HepG2 (cell line): Measurements from ENCODE around the gene MXRA8. TPM values are rescaled to one million over a fixed set of nuclear protein-coding genes. Genes with fewer than 3 reads are reported as not detected.
A peak's percentile ranks its signal among the peaks of the same experiment; 100 is the strongest.

ENCODE experiments used
- ARHGAP35 ChIP-seq: sonication (generic); formaldehyde crosslinking; IDR thresholded peaks from 2 replicates; pipeline ENCODE4 v1.9.0; 2022; ENCODE audit warnings: mild to moderate bottlenecking, inconsistent platforms, moderate library complexity, missing genetic modification reagents, borderline replicate concordance
- CAMTA2 ChIP-seq: sonication (generic); formaldehyde crosslinking; IDR thresholded peaks from 2 replicates; pipeline ENCODE4 v1.4.0; 2020; ENCODE audit warnings: mild to moderate bottlenecking, missing genetic modification reagents, borderline replicate concordance
- CREB1 ChIP-seq, 2 experiments: fragments of 450-650 bp in 1 of 2; IDR thresholded peaks; 2 replicates each; pipeline ENCODE4 v1.6.1; 2016 to 2017; ENCODE audit warnings: control low read depth in 1 of 2, mild to moderate bottlenecking in 1 of 2, missing compliant biosample characterization in 1 of 2, missing genetic modification characterization in 1 of 2
- FOXA1 ChIP-seq, 2 experiments: fragments of 450-650 bp in 1 of 2; sonication (generic) in 1 of 2; formaldehyde crosslinking in 1 of 2; IDR thresholded peaks; 2 replicates each; pipeline versions ENCODE4 v1.4.0 to v1.6.1; 2016 to 2020; ENCODE audit warnings: missing genetic modification reagents in 1 of 2
- GATAD1 ChIP-seq: IDR thresholded peaks from 2 replicates; pipeline ENCODE4 v1.6.1; 2016; ENCODE audit warnings: missing genetic modification reagents, missing compliant biosample characterization
- HNF4A ChIP-seq: sonication (generic); formaldehyde crosslinking; IDR thresholded peaks from 2 replicates; pipeline ENCODE4 v1.4.0; 2020; ENCODE audit warnings: missing genetic modification reagents
- KAT2B ChIP-seq: fragments of 150-350 bp; IDR thresholded peaks from 2 replicates; pipeline ENCODE4 v1.6.1; 2014; ENCODE audit warnings: low read depth, low read length, borderline replicate concordance
- KDM1A ChIP-seq: IDR thresholded peaks from 2 replicates; pipeline ENCODE4 v1.6.1; 2016; ENCODE audit warnings: missing compliant biosample characterization
- KDM3A ChIP-seq: IDR thresholded peaks from 2 replicates; pipeline ENCODE4 v1.6.1; 2018; ENCODE audit warnings: low read depth, missing compliant biosample characterization
- KLF13 ChIP-seq: sonication (generic); formaldehyde crosslinking; IDR thresholded peaks from 2 replicates; pipeline ENCODE4 v1.4.0; 2020; ENCODE audit warnings: mild to moderate bottlenecking, missing genetic modification reagents
- NFKBIZ ChIP-seq: IDR thresholded peaks from 2 replicates; pipeline ENCODE4 v1.6.1; 2018; ENCODE audit warnings: missing genetic modification reagents, missing compliant biosample characterization
- SAP130 ChIP-seq: IDR thresholded peaks from 2 replicates; pipeline ENCODE4 v1.6.1; 2016; ENCODE audit warnings: low read depth
- SP140L ChIP-seq: sonication (generic); formaldehyde crosslinking; IDR thresholded peaks from 2 replicates; pipeline ENCODE4 v1.4.0; 2020; ENCODE audit warnings: missing genetic modification reagents, borderline replicate concordance
- STAG1 ChIP-seq: sonication (generic); formaldehyde crosslinking; IDR thresholded peaks from 2 replicates; pipeline ENCODE4 v1.4.0; 2020; ENCODE audit warnings: missing genetic modification reagents
- TGIF2 ChIP-seq: IDR thresholded peaks from 2 replicates; pipeline ENCODE4 v1.6.1; 2016; ENCODE audit warnings: control low read depth, missing compliant biosample characterization
- ZBTB21 ChIP-seq: sonication (generic); formaldehyde crosslinking; IDR thresholded peaks from 2 replicates; pipeline ENCODE4 v1.4.0; 2020; ENCODE audit warnings: missing genetic modification reagents
- ZBTB38 ChIP-seq: sonication (generic); formaldehyde crosslinking; IDR thresholded peaks from 2 replicates; pipeline ENCODE4 v1.5.1; 2020; ENCODE audit warnings: mild to moderate bottlenecking, missing genetic modification reagents
- ZNF264 ChIP-seq: sonication (generic); formaldehyde crosslinking; IDR thresholded peaks from 2 replicates; pipeline ENCODE4 v1.4.0; 2020; ENCODE audit warnings: missing genetic modification reagents
- ZNF274 ChIP-seq: sonication (generic); formaldehyde crosslinking; IDR thresholded peaks from 2 replicates; pipeline ENCODE4 v1.5.1; 2020; ENCODE audit warnings: mild to moderate bottlenecking, missing genetic modification reagents
- ZNF354B ChIP-seq: sonication (generic); formaldehyde crosslinking; IDR thresholded peaks from 2 replicates; pipeline ENCODE4 v1.8.0; 2022; ENCODE audit warnings: mild to moderate bottlenecking, missing genetic modification reagents
- ZNF572 ChIP-seq: sonication (generic); formaldehyde crosslinking; IDR thresholded peaks from 2 replicates; pipeline ENCODE4 v1.5.1; 2020; ENCODE audit warnings: mild to moderate bottlenecking, missing genetic modification reagents
- ZNF782 ChIP-seq: sonication (generic); formaldehyde crosslinking; IDR thresholded peaks from 2 replicates; pipeline ENCODE4 v1.4.0; 2020; ENCODE audit warnings: missing genetic modification reagents, mild to moderate bottlenecking, borderline replicate concordance
- ZNF792 ChIP-seq: IDR thresholded peaks from 2 replicates; pipeline ENCODE4 v1.6.1; 2016
- ZNF841 ChIP-seq: sonication (generic); formaldehyde crosslinking; IDR thresholded peaks from 2 replicates; pipeline ENCODE4 v1.8.1; 2023; ENCODE audit warnings: missing genetic modification reagents, borderline replicate concordance
- ZSCAN31 ChIP-seq: sonication (generic); formaldehyde crosslinking; IDR thresholded peaks from 2 replicates; pipeline ENCODE4 v1.5.0; 2020; ENCODE audit warnings: low read depth, mild to moderate bottlenecking, missing genetic modification reagents
- polyA plus RNA-seq, 8 experiments: library from polyadenylated mRNA; depleted of rRNA in 3 of 8; stranded (reverse) in 7 of 8; unstranded in 1 of 8; fragments of >200 nt; fragmentation: Illumina TruSeq in 4 of 8; extraction: Trizol in 4 of 8; gene quantifications; 2 replicates each; pipeline versions ENCODE4 v1.2.1 to v1.2.3, GENCODE V29; 2011 to 2016; ENCODE audit warnings: low read depth in 4 of 8, missing spikeins in 1 of 8, mixed read lengths in 1 of 8; ENCODE audit not compliant: insufficient read depth in 1 of 8
- total RNA-seq, 5 experiments: library from RNA; depleted of rRNA; stranded (reverse); fragments of >200 nt; fragmentation: Illumina TruSeq; extraction: Trizol; gene quantifications; 2 replicates each; pipeline ENCODE4 v1.2.3, GENCODE V29; 2016; ENCODE audit warnings: low read depth in 1 of 5
- TF ChIP-seq, protein P1 (sequence below): IDR thresholded peaks from 2 replicates; pipeline ENCODE4 v1.6.1; 2016; ENCODE audit warnings: control low read depth
- TF ChIP-seq, protein P2 (sequence below): sonication (generic); formaldehyde crosslinking; IDR thresholded peaks from 2 replicates; pipeline ENCODE4 v1.5.0; 2020; ENCODE audit warnings: missing genetic modification reagents
- TF ChIP-seq, protein P3 (sequence below): IDR thresholded peaks from 2 replicates; pipeline ENCODE4 v1.6.1; 2016
- TF ChIP-seq, protein P4 (sequence below): sonication (generic); formaldehyde crosslinking; IDR thresholded peaks from 2 replicates; pipeline ENCODE4 v1.4.0; 2020; ENCODE audit warnings: missing genetic modification reagents

Gene MXRA8
- total and polyA plus RNA-seq, 2 of the 13 experiments (the other 11 are each of a cell fraction or from before 2014, with no cell fraction given), result 19.8 to 44.8 TPM

DNA sequence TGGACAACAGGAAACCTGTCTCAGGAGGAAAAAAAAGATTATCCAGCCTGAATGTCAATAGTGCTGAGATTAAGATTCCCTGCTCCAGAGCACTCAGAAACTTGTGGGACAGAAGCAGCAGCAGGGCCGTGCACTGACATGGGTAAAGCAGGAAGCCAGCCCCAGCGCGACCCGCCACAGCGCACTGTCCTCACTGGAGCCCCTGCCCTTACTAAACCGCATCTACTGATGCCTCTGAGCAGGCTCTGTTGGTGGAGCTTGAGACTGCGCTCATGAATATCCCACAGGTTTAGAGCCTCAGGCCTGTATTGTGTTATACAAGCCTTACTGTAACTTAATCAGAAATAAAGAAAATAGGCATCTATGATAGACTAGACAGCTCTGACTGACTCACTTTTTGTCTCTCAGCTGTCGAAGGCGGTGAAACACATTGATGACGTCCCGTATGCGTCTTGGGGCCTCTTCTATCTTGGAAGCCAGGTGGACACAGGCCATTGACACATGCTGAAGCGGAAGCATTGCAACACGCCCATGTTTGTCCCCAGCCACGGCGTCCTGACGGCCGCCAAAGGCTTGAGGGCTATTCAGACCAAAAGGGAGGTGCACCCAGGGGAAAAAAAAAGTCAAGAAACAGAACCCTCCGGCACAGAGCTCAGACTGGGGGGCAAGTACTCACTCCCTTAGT lies 39.6 kb upstream of the MXRA8 start (continued):
- TF ChIP-seq, protein P1, sequence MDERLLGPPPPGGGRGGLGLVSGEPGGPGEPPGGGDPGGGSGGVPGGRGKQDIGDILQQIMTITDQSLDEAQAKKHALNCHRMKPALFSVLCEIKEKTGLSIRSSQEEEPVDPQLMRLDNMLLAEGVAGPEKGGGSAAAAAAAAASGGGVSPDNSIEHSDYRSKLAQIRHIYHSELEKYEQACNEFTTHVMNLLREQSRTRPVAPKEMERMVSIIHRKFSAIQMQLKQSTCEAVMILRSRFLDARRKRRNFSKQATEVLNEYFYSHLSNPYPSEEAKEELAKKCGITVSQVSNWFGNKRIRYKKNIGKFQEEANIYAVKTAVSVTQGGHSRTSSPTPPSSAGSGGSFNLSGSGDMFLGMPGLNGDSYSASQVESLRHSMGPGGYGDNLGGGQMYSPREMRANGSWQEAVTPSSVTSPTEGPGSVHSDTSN, result no peak
- TF ChIP-seq ZNF792 (CRISPR knock-in tag) (no peak), ARHGAP35 (CRISPR knock-in tag) (no peak), CAMTA2 (CRISPR knock-in tag) (no peak), NFKBIZ (CRISPR knock-in tag) (no peak), STAG1 (CRISPR knock-in tag) (no peak), ZNF264 (CRISPR knock-in tag) (no peak), ZBTB21 (CRISPR knock-in tag) (no peak), CREB1 (IDR thresholded peaks at IDR 0.05) (peak; percentile 41; the same call in 1 of the 2 replicates), CREB1 (CRISPR knock-in tag; IDR thresholded peaks at IDR 0.05) (no peak), ZNF274 (0 out of 2 replicates have a peak, but pooled peaks have one; percentile 55), GATAD1 (CRISPR knock-in tag) (peak; percentile 57; the same call in 1 of the 2 replicates), FOXA1 (IDR thresholded peaks at IDR 0.05) (no peak), FOXA1 (CRISPR knock-in tag; IDR thresholded peaks at IDR 0.05) (0 out of 2 replicates have a peak, but pooled peaks have one; percentile 21), KAT2B (no peak), ZNF572 (CRISPR knock-in tag) (no peak), KDM1A (CRISPR knock-in tag) (no peak; the same call in 1 of the 2 replicates), ZBTB38 (CRISPR knock-in tag) (0 out of 2 replicates have a peak, but pooled peaks have one; percentile 35), ZSCAN31 (CRISPR knock-in tag) (no peak), HNF4A (CRISPR knock-in tag) (no peak), KLF13 (CRISPR knock-in tag) (no peak), ZNF354B (CRISPR knock-in tag) (no peak), ZNF782 (no peak), TGIF2 (CRISPR knock-in tag) (0 out of 2 replicates have a peak, but pooled peaks have one; percentile 22), SP140L (CRISPR knock-in tag) (no peak), ZNF841 (CRISPR knock-in tag) (no peak), SAP130 (CRISPR knock-in tag) (peak; percentile 69), KDM3A (no peak)
- TF ChIP-seq, protein P2, sequence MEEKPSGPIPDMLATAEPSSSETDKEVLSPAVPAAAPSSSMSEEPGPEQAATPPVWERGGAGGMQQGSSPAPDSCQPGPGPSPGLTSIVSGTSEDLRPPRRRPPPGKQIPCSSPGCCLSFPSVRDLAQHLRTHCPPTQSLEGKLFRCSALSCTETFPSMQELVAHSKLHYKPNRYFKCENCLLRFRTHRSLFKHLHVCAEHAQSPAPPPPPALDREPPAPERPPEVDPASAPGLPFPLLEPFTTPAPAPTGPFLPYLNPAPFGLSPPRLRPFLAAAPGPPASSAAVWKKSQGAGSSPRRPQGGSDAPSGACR (CRISPR knock-in tag), result peak; percentile 42; the same call in 1 of the 2 replicates
- TF ChIP-seq, protein P3, sequence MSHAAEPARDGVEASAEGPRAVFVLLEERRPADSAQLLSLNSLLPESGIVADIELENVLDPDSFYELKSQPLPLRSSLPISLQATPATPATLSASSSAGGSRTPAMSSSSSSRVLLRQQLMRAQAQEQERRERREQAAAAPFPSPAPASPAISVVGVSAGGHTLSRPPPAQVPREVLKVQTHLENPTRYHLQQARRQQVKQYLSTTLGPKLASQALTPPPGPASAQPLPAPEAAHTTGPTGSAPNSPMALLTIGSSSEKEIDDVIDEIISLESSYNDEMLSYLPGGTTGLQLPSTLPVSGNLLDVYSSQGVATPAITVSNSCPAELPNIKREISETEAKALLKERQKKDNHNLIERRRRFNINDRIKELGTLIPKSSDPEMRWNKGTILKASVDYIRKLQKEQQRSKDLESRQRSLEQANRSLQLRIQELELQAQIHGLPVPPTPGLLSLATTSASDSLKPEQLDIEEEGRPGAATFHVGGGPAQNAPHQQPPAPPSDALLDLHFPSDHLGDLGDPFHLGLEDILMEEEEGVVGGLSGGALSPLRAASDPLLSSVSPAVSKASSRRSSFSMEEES (CRISPR knock-in tag), result no peak
- TF ChIP-seq, protein P4, sequence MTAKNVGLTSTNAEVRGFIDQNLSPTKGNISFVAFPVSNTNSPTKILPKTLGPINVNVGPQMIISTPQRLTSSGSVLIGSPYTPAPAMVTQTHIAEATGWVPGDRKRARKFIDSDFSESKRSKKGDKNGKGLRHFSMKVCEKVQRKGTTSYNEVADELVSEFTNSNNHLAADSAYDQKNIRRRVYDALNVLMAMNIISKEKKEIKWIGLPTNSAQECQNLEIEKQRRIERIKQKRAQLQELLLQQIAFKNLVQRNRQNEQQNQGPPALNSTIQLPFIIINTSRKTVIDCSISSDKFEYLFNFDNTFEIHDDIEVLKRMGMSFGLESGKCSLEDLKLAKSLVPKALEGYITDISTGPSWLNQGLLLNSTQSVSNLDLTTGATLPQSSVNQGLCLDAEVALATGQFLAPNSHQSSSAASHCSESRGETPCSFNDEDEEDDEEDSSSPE (CRISPR knock-in tag), result no peak
